BLaER1 (cell line): ENCODE measurements around the gene RBM43.

Experiments used
- H3K27ac ChIP-seq: shearing (Covaris generic); formaldehyde crosslinking; 2 replicates; pipeline ENCODE4 v1.8.1; 2022
- H3K27me3 ChIP-seq: shearing (Covaris generic); formaldehyde crosslinking; 2 replicates; pipeline ENCODE4 v1.8.1; 2022
- H3K36me3 ChIP-seq: shearing (Covaris generic); formaldehyde crosslinking; 2 replicates; pipeline ENCODE4 v1.8.1; 2022
- H3K4me1 ChIP-seq: shearing (Covaris generic); formaldehyde crosslinking; 2 replicates; pipeline ENCODE4 v1.8.1; 2022
- H3K4me2 ChIP-seq: shearing (Covaris generic); formaldehyde crosslinking; 2 replicates; pipeline ENCODE4 v1.8.1; 2022
- H3K4me3 ChIP-seq: shearing (Covaris generic); formaldehyde crosslinking; 2 replicates; pipeline ENCODE4 v1.8.1; 2022
- H3K9ac ChIP-seq: shearing (Covaris generic); formaldehyde crosslinking; 2 replicates; pipeline ENCODE4 v1.8.1; 2022
- H3K9me3 ChIP-seq: shearing (Covaris generic); formaldehyde crosslinking; 2 replicates; pipeline ENCODE4 v1.8.1; 2022
- H4K20me1 ChIP-seq: shearing (Covaris generic); formaldehyde crosslinking; 2 replicates; pipeline ENCODE4 v1.8.1; 2022
- Cebpa-rat ChIP-seq: shearing (Covaris generic); IDR thresholded peaks from 2 replicates; pipeline ENCODE4 v1.8.1; 2022

The RBM43 gene

GRCh38 chr2:151269798-151270568, 8.3 kb upstream of the RBM43 start:
- Histone ChIP-seq H3K36me3 (peaks cover 56% of the 10 kb centered on the region), H3K4me1 (no peaks in the 10 kb centered on the region), H3K4me3 (no peak overlapping the region), H3K27me3 (no peaks in the 10 kb centered on the region), H4K20me1 (no peaks in the 10 kb centered on the region), H3K4me2 (no peak overlapping the region), H3K9me3 (no peaks in the 10 kb centered on the region), H3K9ac (no peak overlapping the region), H3K27ac (no peak overlapping the region)
- TF ChIP-seq Cebpa-rat, result no peak

GRCh38 chr2:151268085-151268484, 6.4 kb upstream of the RBM43 start:
- Histone ChIP-seq H3K9me3 (no peaks in the 10 kb centered on the region), H3K9ac (no peak overlapping the region), H3K36me3 (peaks cover 37% of the 10 kb centered on the region), H4K20me1 (no peaks in the 10 kb centered on the region), H3K4me2 (no peak overlapping the region), H3K4me1 (no peaks in the 10 kb centered on the region), H3K27me3 (no peaks in the 10 kb centered on the region), H3K4me3 (no peak overlapping the region), H3K27ac (no peak overlapping the region)
- no peak for TF ChIP-seq Cebpa-rat

GRCh38 chr2:151267537-151267936, 5.9 kb upstream of the RBM43 start:
- peaks cover 3% of the 10 kb centered on the region; the same call in 1 of the 2 replicates for H3K4me1 ChIP-seq
- no peaks in the 10 kb centered on the region for H3K9me3 ChIP-seq
- no peaks in the 10 kb centered on the region for H3K27me3 ChIP-seq
- no peak overlapping the region for H3K27ac ChIP-seq
- H4K20me1 ChIP-seq, result no peaks in the 10 kb centered on the region
- H3K9ac ChIP-seq, result no peak overlapping the region
- peaks cover 31% of the 10 kb centered on the region for H3K36me3 ChIP-seq
- TF ChIP-seq Cebpa-rat, result no peak
- no peak overlapping the region for H3K4me2 ChIP-seq
- H3K4me3 ChIP-seq, result no peak overlapping the region

- no peaks in the 10 kb centered on the region for H3K27me3 ChIP-seq
- peaks cover 17% of the 10 kb centered on the region for H3K36me3 ChIP-seq
- peaks cover 11% of the 10 kb centered on the region for H3K4me1 ChIP-seq
- no peak overlapping the region for H3K4me2 ChIP-seq
- H3K9ac ChIP-seq, result no peak overlapping the region
- no peak overlapping the region for H3K27ac ChIP-seq
- H3K9me3 ChIP-seq, result no peaks in the 10 kb centered on the region
- H4K20me1 ChIP-seq, result no peaks in the 10 kb centered on the region
- no peak overlapping the region for H3K4me3 ChIP-seq
- no peak for TF ChIP-seq Cebpa-rat
These were observed 4.3 kb upstream of the RBM43 start for GRCh38 chr2:151265991-151266390.

GRCh38 chr2:151264157-151264825, 2.6 kb upstream of the RBM43 start:
- Histone ChIP-seq H3K9me3 (no peaks in the 10 kb centered on the region), H3K4me1 (peaks cover 21% of the 10 kb centered on the region), H3K27me3 (no peaks in the 10 kb centered on the region), H3K9ac (no peak overlapping the region), H3K27ac (no peak overlapping the region), H3K4me3 (no peak overlapping the region), H3K4me2 (no peak overlapping the region), H3K36me3 (0 out of 2 replicates have a peak, but pooled peaks cover 3% of the 10 kb centered on the region), H4K20me1 (no peaks in the 10 kb centered on the region)
- no peak for TF ChIP-seq Cebpa-rat

- TF ChIP-seq Cebpa-rat, result no peak
- peaks cover 21% of the 10 kb centered on the region for H3K4me1 ChIP-seq
- no peak overlapping the region for H3K4me3 ChIP-seq
- no peaks in the 10 kb centered on the region for H4K20me1 ChIP-seq
- H3K36me3 ChIP-seq, result no peaks in the 10 kb centered on the region
- H3K4me2 ChIP-seq, result peak overlapping the region; percentile 80; the same call in 1 of the 2 replicates
- H3K27me3 ChIP-seq, result no peaks in the 10 kb centered on the region
- H3K9me3 ChIP-seq, result no peaks in the 10 kb centered on the region
- 0 out of 2 replicates have a peak overlapping the region, but pooled peaks have one; percentile 95 for H3K27ac ChIP-seq
- H3K9ac ChIP-seq, result no peak overlapping the region
These were observed 966 bp upstream of the RBM43 start for GRCh38 chr2:151262629-151263028.

GRCh38 chr2:151261977-151262291, 271 bp upstream of the RBM43 start:
- Histone ChIP-seq H3K9ac (peak overlapping the region; percentile 91), H3K9me3 (no peaks in the 10 kb centered on the region), H3K4me2 (peak overlapping the region; percentile 80), H3K27ac (peak overlapping the region; percentile 95), H3K4me3 (peak overlapping the region; percentile 87), H3K27me3 (no peaks in the 10 kb centered on the region), H4K20me1 (no peaks in the 10 kb centered on the region), H3K4me1 (peaks cover 21% of the 10 kb centered on the region), H3K36me3 (no peaks in the 10 kb centered on the region)
- TF ChIP-seq Cebpa-rat, result no peak

- TF ChIP-seq Cebpa-rat, result no peak
- Histone ChIP-seq H3K4me3 (peak overlapping the region; percentile 87), H3K9me3 (no peaks in the 10 kb centered on the region), H3K4me1 (peaks cover 21% of the 10 kb centered on the region), H3K27ac (peak overlapping the region; percentile 95), H3K4me2 (peak overlapping the region; percentile 80), H3K27me3 (no peaks in the 10 kb centered on the region), H3K36me3 (no peaks in the 10 kb centered on the region), H3K9ac (peak overlapping the region; percentile 91), H4K20me1 (no peaks in the 10 kb centered on the region)
These were observed 961 bp downstream of the RBM43 start for GRCh38 chr2:151260573-151261230.

GRCh38 chr2:151258121-151258520, 3.5 kb downstream of the RBM43 start:
- Histone ChIP-seq H3K4me2 (no peak overlapping the region), H3K27ac (no peak overlapping the region), H3K9ac (no peak overlapping the region), H3K4me1 (peaks cover 21% of the 10 kb centered on the region), H3K4me3 (no peak overlapping the region), H4K20me1 (no peaks in the 10 kb centered on the region), H3K36me3 (peaks cover 9% of the 10 kb centered on the region), H3K27me3 (no peaks in the 10 kb centered on the region), H3K9me3 (no peaks in the 10 kb centered on the region)
- TF ChIP-seq Cebpa-rat, result no peak

GRCh38 chr2:151252646-151253045, 9.0 kb downstream of the RBM43 start:
- no peaks in the 10 kb centered on the region for H4K20me1 ChIP-seq
- no peak overlapping the region for H3K9ac ChIP-seq
- H3K4me3 ChIP-seq, result no peak overlapping the region
- no peaks in the 10 kb centered on the region for H3K27me3 ChIP-seq
- H3K27ac ChIP-seq, result no peak overlapping the region
- peaks cover 21% of the 10 kb centered on the region for H3K9me3 ChIP-seq
- H3K4me2 ChIP-seq, result no peak overlapping the region
- no peaks in the 10 kb centered on the region for H3K4me1 ChIP-seq
- no peak for TF ChIP-seq Cebpa-rat
- H3K36me3 ChIP-seq, result peaks cover 31% of the 10 kb centered on the region
